Prostate gland (tissue), 2 donors: ENCODE data around the gene ZP1. TPM values are rescaled to one million over a fixed set of nuclear protein-coding genes. Genes with fewer than 3 reads are reported as not detected.
A peak's percentile ranks its signal among the peaks of the same experiment; 100 is the strongest.

ENCODE experiments used
- DNase-seq: peaks from one replicate; pipeline ENCODE4 v3.0.0-alpha.2; 2019; ENCODE audit warnings: low spot score
- H3K27ac ChIP-seq, 2 donors: fragments of 200-600 bp; sonication (generic); 2 replicates each; pipeline ENCODE4 v1.5.1; 2017 to 2019
- H3K27me3 ChIP-seq: fragments of 200-600 bp; sonication (generic); replicated peaks from 2 replicates; pipeline ENCODE4 v1.5.1; 2019; ENCODE audit not compliant: insufficient read depth
- H3K36me3 ChIP-seq, 2 donors: fragments of 200-600 bp; sonication (generic); 1 replicate in 1 of 2; 2 replicates in 1 of 2; pipeline versions ENCODE4 v1.5.1 to v1.8.1; 2017 to 2019
- H3K4me1 ChIP-seq: fragments of 200-600 bp; sonication (generic); replicated peaks from 2 replicates; pipeline ENCODE4 v1.5.1; 2019
- H3K4me3 ChIP-seq, 2 donors: fragments of 200-600 bp; sonication (generic); 2 replicates each; pipeline ENCODE4 v1.5.1; 2017 to 2019
- H3K9me3 ChIP-seq: fragments of 200-600 bp; sonication (generic); 2 replicates; pipeline ENCODE4 v1.5.1; 2017
- POLR2A ChIP-seq: fragments of 450-650 bp; IDR thresholded peaks from one replicate; pipeline ENCODE4 v1.6.1; 2016; ENCODE audit warnings: antibody characterized with exemption, mild to moderate bottlenecking
- POLR2AphosphoS5 ChIP-seq: sonication (generic); formaldehyde crosslinking; IDR thresholded peaks from one replicate; pipeline ENCODE4 v1.6.1; 2017; ENCODE audit warnings: antibody characterized with exemption
- WGBS: methylation state at CpG from one replicate; pipeline ENCODE4 v1.1.5; 2018; 5-methylcytosine and 5-hydroxymethylcytosine counted together
- intact Hi-C: fragments of 100-400 bp; cut with DNase I; formaldehyde crosslinking; loops from one replicate; pipeline ENCODE4 v1.14.2; 2022
- total RNA-seq, 2 donors: library from RNA; depleted of rRNA; stranded (reverse); fragments of >200 nt; gene quantifications; one replicate each; pipeline ENCODE4 v1.1.0, GENCODE V29; 2016
- TF ChIP-seq, protein P1 (sequence below), 4 experiments: fragments of 200-600 bp in 2 of 4; fragments of 450-650 bp in 2 of 4; sonication (generic) in 2 of 4; IDR thresholded peaks; 1 replicate in 3 of 4; 2 replicates in 1 of 4; pipeline ENCODE4 v1.5.1; 2016 to 2019; ENCODE audit warnings: antibody characterized with exemption in 4 of 4, mild to moderate bottlenecking in 2 of 4, moderate library complexity in 2 of 4

The ZP1 gene
- total RNA-seq, 2 donors from 2014 or later = 0.68 to 0.80 TPM

GRCh38 chr11:60899046-60899936, 31.9 kb downstream of the ZP1 start:
- no peaks in the 10 kb centered on the region for H3K9me3 ChIP-seq
- no peak overlapping the region for H3K4me3 ChIP-seq
- WGBS = 62% methylated on average over 12 of the region's 12 CpGs
- H3K36me3 ChIP-seq = peaks cover 21 to 42% of the 10 kb centered on the region in 2 donors
- no peaks in the 10 kb centered on the region for H3K4me1 ChIP-seq
- peak overlapping the region in 1 of 2 donors; percentile 32 for H3K27ac ChIP-seq
- TF ChIP-seq POLR2A (no peak), POLR2AphosphoS5 (peak; percentile 55)
- TF ChIP-seq, protein P1, sequence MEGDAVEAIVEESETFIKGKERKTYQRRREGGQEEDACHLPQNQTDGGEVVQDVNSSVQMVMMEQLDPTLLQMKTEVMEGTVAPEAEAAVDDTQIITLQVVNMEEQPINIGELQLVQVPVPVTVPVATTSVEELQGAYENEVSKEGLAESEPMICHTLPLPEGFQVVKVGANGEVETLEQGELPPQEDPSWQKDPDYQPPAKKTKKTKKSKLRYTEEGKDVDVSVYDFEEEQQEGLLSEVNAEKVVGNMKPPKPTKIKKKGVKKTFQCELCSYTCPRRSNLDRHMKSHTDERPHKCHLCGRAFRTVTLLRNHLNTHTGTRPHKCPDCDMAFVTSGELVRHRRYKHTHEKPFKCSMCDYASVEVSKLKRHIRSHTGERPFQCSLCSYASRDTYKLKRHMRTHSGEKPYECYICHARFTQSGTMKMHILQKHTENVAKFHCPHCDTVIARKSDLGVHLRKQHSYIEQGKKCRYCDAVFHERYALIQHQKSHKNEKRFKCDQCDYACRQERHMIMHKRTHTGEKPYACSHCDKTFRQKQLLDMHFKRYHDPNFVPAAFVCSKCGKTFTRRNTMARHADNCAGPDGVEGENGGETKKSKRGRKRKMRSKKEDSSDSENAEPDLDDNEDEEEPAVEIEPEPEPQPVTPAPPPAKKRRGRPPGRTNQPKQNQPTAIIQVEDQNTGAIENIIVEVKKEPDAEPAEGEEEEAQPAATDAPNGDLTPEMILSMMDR (IDR thresholded peaks at IDR 0.05) = peak; percentile 67 to 88 (median 86)
- no peaks in the 10 kb centered on the region for H3K27me3 ChIP-seq
- intact Hi-C loops = loop anchor here (1.0 to 5.0 kb wide), 2 partner anchors 68 to 122 kb away; no protein-coding TSS in a partner anchor
- DNase-seq = peak; percentile 46

- Histone ChIP-seq H3K27me3 (no peaks in the 10 kb centered on the region), H3K27ac (no peak overlapping the region), H3K4me1 (peaks cover 6% of the 10 kb centered on the region), H3K4me3 (no peak overlapping the region), H3K36me3 (peaks cover 21 to 42% of the 10 kb centered on the region in 2 donors), H3K9me3 (no peaks in the 10 kb centered on the region)
- WGBS = 76% methylated on average over 4 of the region's 4 CpGs
- intact Hi-C loops = loop anchor here (1.0 to 5.0 kb wide), 2 partner anchors 69 to 123 kb away; no protein-coding TSS in a partner anchor
- DNase-seq = no peak
- TF ChIP-seq POLR2AphosphoS5 (no peak), POLR2A (no peak)
- TF ChIP-seq, protein P1 (IDR thresholded peaks at IDR 0.05) = no peak
These were observed 32.6 kb downstream of the ZP1 start for GRCh38 chr11:60899977-60900376.

DNA sequence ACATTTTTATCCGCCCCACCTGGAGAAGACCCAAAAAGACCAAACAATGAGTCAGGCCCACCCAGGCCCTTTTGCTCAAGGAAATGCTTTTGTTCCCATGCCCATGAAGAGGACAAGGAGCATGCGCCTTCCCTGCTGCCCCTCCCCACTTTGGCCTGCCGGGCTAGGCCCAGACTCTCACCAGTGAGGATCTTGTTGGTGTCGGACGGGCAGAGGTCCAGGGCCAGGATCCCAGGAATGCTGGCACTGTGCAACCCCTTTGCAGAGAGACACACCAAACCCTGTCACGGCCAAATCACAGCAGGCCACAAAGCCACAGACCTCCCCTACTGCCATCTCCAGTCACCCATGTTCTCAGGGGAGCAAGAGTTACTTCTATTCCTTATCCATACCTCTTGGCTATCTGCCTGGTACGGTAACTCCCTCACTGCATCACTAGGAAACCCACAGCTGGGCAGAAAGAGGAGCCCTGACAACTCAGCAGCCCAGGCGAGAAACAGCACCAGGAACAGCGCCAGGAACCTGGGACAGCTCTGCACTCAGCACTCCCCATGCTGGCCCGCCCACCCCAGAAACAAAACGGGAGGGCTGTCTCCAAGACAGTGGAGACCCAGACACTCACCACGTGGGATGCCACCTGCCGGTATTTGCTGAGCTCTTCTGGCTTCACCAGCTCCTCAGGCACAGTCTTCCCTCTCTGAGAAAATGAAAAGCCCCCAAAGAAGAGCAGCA, 33.5 kb downstream of the ZP1 start:
- H3K9me3 ChIP-seq = no peaks in the 10 kb centered on the region
- H3K4me3 ChIP-seq = no peak overlapping the region
- H3K36me3 ChIP-seq = peaks cover 20 to 42% of the 10 kb centered on the region in 2 donors
- WGBS = 66% methylated on average over 13 of the region's 13 CpGs
- TF ChIP-seq, protein P1 (IDR thresholded peaks at IDR 0.05) = no peak
- TF ChIP-seq POLR2AphosphoS5 (no peak), POLR2A (no peak)
- no peaks in the 10 kb centered on the region for H3K27me3 ChIP-seq
- H3K4me1 ChIP-seq = peaks cover 9% of the 10 kb centered on the region
- intact Hi-C loops = no loop called here
- DNase-seq = no peak
- H3K27ac ChIP-seq = no peak overlapping the region

GRCh38 chr11:60902625-60903024, 35.3 kb downstream of the ZP1 start:
- Histone ChIP-seq H3K4me1 (peaks cover 9% of the 10 kb centered on the region), H3K36me3 (peaks cover 12 to 39% of the 10 kb centered on the region in 2 donors), H3K27ac (no peak overlapping the region), H3K27me3 (no peaks in the 10 kb centered on the region), H3K9me3 (no peaks in the 10 kb centered on the region), H3K4me3 (no peak overlapping the region)
- TF ChIP-seq, protein P1 (IDR thresholded peaks at IDR 0.05) = no peak
- TF ChIP-seq POLR2AphosphoS5 (no peak), POLR2A (no peak)
- WGBS = 83% methylated on average over 11 of the region's 11 CpGs
- no peak for DNase-seq
- intact Hi-C loops = no loop called here
